OCI-LY1 (cell line): Measurements from ENCODE around the gene MIAT.

Source experiments
- H2AFZ ChIP-seq: fragments of 200-600 bp; sonication (generic), shearing (Covaris generic); 2 replicates; pipeline ENCODE4 v1.6.0; 2014; ENCODE audit warnings: antibody characterized with exemption, mild to moderate bottlenecking, low read length
- H3F3A ChIP-seq: fragments of 200-600 bp; sonication (generic), shearing (Covaris generic); 2 replicates; pipeline ENCODE4 v1.6.0; 2014; ENCODE audit warnings: mild to moderate bottlenecking, antibody characterized with exemption, low read length, moderate library complexity; ENCODE audit not compliant: insufficient read depth
- H3K27ac ChIP-seq: fragments of 200-600 bp; sonication (generic); 2 replicates; pipeline ENCODE4 v1.5.1; 2014; ENCODE audit warnings: low read length, mixed run types, mild to moderate bottlenecking, low read depth; ENCODE audit not compliant: poor library complexity, severe bottlenecking
- H3K27me3 ChIP-seq: fragments of 200-600 bp; sonication (generic); 2 replicates; pipeline ENCODE4 v1.6.0; 2014; ENCODE audit warnings: antibody characterized with exemption, mild to moderate bottlenecking, low read length, moderate library complexity; ENCODE audit not compliant: insufficient read depth
- H3K36me3 ChIP-seq: fragments of 200-600 bp; sonication (generic); 2 replicates; pipeline ENCODE4 v1.6.1; 2014; ENCODE audit warnings: mild to moderate bottlenecking, antibody characterized with exemption, low read length, moderate library complexity, mixed read lengths; ENCODE audit not compliant: insufficient read depth
- H3K4me1 ChIP-seq: fragments of 200-600 bp; sonication (generic); 2 replicates; pipeline ENCODE4 v1.5.1; 2014; ENCODE audit warnings: mild to moderate bottlenecking, low read length, moderate library complexity; ENCODE audit not compliant: insufficient read depth, severe bottlenecking
- H3K4me2 ChIP-seq: fragments of 200-600 bp; sonication (generic), shearing (Covaris generic); 2 replicates; pipeline ENCODE4 v1.6.1; 2014; ENCODE audit warnings: low read length
- H3K4me3 ChIP-seq: fragments of 200-600 bp; sonication (generic); 2 replicates; pipeline ENCODE4 v1.5.1; 2014; ENCODE audit warnings: low read length, low read depth, mild to moderate bottlenecking, mixed read lengths; ENCODE audit not compliant: poor library complexity, severe bottlenecking
- H3K79me2 ChIP-seq: fragments of 200-600 bp; shearing (Covaris generic); 2 replicates; pipeline ENCODE4 v1.6.1; 2016; ENCODE audit warnings: mixed run types, low read length, mixed read lengths; ENCODE audit not compliant: insufficient read depth
- H3K9ac ChIP-seq: fragments of 200-600 bp; sonication (generic), shearing (Covaris generic); 2 replicates; pipeline ENCODE4 v1.6.1; 2014; ENCODE audit warnings: mild to moderate bottlenecking, low read length, mixed read lengths
- H3K9me2 ChIP-seq: fragments of 200-600 bp; sonication (generic), shearing (Covaris generic); 2 replicates; pipeline ENCODE4 v1.6.1; 2014; ENCODE audit warnings: low read depth, mild to moderate bottlenecking, low read length, mixed read lengths
- H3K9me3 ChIP-seq: fragments of 200-600 bp; shearing (Covaris generic); 2 replicates; pipeline ENCODE4 v1.6.1; 2014; ENCODE audit warnings: low read length, mixed read lengths
- H4K20me1 ChIP-seq: fragments of 200-600 bp; sonication (generic), shearing (Covaris generic); 2 replicates; pipeline ENCODE4 v1.6.0; 2016; ENCODE audit warnings: mild to moderate bottlenecking, low read length; ENCODE audit not compliant: insufficient read depth
- CTCF ChIP-seq: fragments of 200-600 bp; sonication (generic), shearing (Covaris generic); IDR thresholded peaks from 2 replicates; pipeline ENCODE4 v1.5.1; 2017; ENCODE audit warnings: mild to moderate bottlenecking, antibody characterized with exemption, low read length, moderate library complexity, mixed read lengths
- EZH2 ChIP-seq: fragments of 200-600 bp; sonication (generic), shearing (Covaris generic); IDR thresholded peaks from 2 replicates; pipeline ENCODE4 v1.8.0; 2017; ENCODE audit warnings: borderline replicate concordance, mixed run types, mild to moderate bottlenecking, antibody characterized with exemption, low read length, moderate library complexity, mixed read lengths

Gene MIAT

GRCh38 chr22:26643418-26644100 is 13.8 kb upstream of the MIAT start:
- H3K27ac ChIP-seq: peak overlapping the region; percentile 3
- no peaks in the 10 kb centered on the region for H3K27me3 ChIP-seq
- H3K9me3 ChIP-seq: no peaks in the 10 kb centered on the region
- H3K4me1 ChIP-seq: peaks cover 53% of the 10 kb centered on the region
- H3K4me3 ChIP-seq: no peak overlapping the region
- no peak overlapping the region; the same call in 1 of the 2 replicates for H3K9ac ChIP-seq
- no peaks in the 10 kb centered on the region for H4K20me1 ChIP-seq
- H3K79me2 ChIP-seq: no peaks in the 10 kb centered on the region
- TF ChIP-seq CTCF (no peak), EZH2 (no peak)
- H3K9me2 ChIP-seq: no peaks in the 10 kb centered on the region
- H3K36me3 ChIP-seq: no peaks in the 10 kb centered on the region
- peak overlapping the region; percentile 12; the same call in 1 of the 2 replicates for H3K4me2 ChIP-seq
- H2AFZ ChIP-seq: peak overlapping the region; percentile 64; the same call in 1 of the 2 replicates
- no peaks in the 10 kb centered on the region for H3F3A ChIP-seq

- Histone ChIP-seq H3K4me3 (no peak overlapping the region), H3K27ac (no peak overlapping the region), H3K79me2 (no peaks in the 10 kb centered on the region), H3K4me1 (peaks cover 60% of the 10 kb centered on the region), H3F3A (no peaks in the 10 kb centered on the region), H3K4me2 (no peak overlapping the region), H2AFZ (no peak overlapping the region), H3K9me3 (no peaks in the 10 kb centered on the region), H3K36me3 (no peaks in the 10 kb centered on the region), H3K27me3 (no peaks in the 10 kb centered on the region), H3K9ac (no peak overlapping the region), H4K20me1 (no peaks in the 10 kb centered on the region), H3K9me2 (no peaks in the 10 kb centered on the region)
- no peak for TF ChIP-seq CTCF
- TF ChIP-seq EZH2: no peak
Measured at GRCh38 chr22:26646158-26646557, 11.2 kb upstream of the MIAT start.

GRCh38 chr22:26648011-26648497 is 9.3 kb upstream of the MIAT start:
- no peaks in the 10 kb centered on the region for H3K9me3 ChIP-seq
- H3K27me3 ChIP-seq: no peaks in the 10 kb centered on the region
- H3K4me3 ChIP-seq: peak overlapping the region; percentile 26
- peaks cover 57% of the 10 kb centered on the region for H3K4me1 ChIP-seq
- H3F3A ChIP-seq: no peaks in the 10 kb centered on the region
- H2AFZ ChIP-seq: no peak overlapping the region
- H3K79me2 ChIP-seq: no peaks in the 10 kb centered on the region
- peak overlapping the region; percentile 58 for H3K4me2 ChIP-seq
- no peaks in the 10 kb centered on the region for H3K36me3 ChIP-seq
- no peaks in the 10 kb centered on the region for H4K20me1 ChIP-seq
- no peaks in the 10 kb centered on the region for H3K9me2 ChIP-seq
- peak overlapping the region; percentile 74 for H3K27ac ChIP-seq
- peak overlapping the region; percentile 53; the same call in 1 of the 2 replicates for H3K9ac ChIP-seq
- TF ChIP-seq EZH2: no peak
- TF ChIP-seq CTCF: no peak
